ENCODE results near the gene CFHR1. TPM values are rescaled to one million over a fixed set of nuclear protein-coding genes. Genes with fewer than 3 reads are reported as not detected.
"Not testable (repeated sequence)": the region's sequence is repeated elsewhere in the genome, so short reads cannot be mapped to it uniquely, and the experiment has no call there.

Gene CFHR1
- not detected for total RNA-seq

GRCh38 chr1:196819531-196819930 lies at the start of gene CFHR1:
Gene CFHR1, plus strand, starts transcription at chr1:196819731. Its CDS starts 114 bp downstream, at chr1:196819845.
- DNase-seq: not testable (repeated sequence)

- not testable (repeated sequence) for DNase-seq
Measured at GRCh38 chr1:196769823-196770222, 49.7 kb upstream of the CFHR1 start.

GRCh38 chr1:196773713-196774112 lies 45.8 kb upstream of the CFHR1 start:
- no peak for DNase-seq

GRCh38 chr1:196774175-196774574 lies 45.4 kb upstream of the CFHR1 start:
- no peak for DNase-seq

GRCh38 chr1:196774603-196775002 lies 44.9 kb upstream of the CFHR1 start, which contains the start of gene CFHR3:
Gene CFHR3, plus strand, starts transcription at chr1:196774840. Its CDS starts 47 bp downstream, at chr1:196774887.
- no peak for DNase-seq

- DNase-seq: no peak
Measured at GRCh38 chr1:196777603-196778002, 41.9 kb upstream of the CFHR1 start.

- DNase-seq: no peak
Measured at GRCh38 chr1:196779093-196779492, 40.4 kb upstream of the CFHR1 start.

- not testable (repeated sequence) for DNase-seq
Measured at GRCh38 chr1:196791252-196791651, 28.3 kb upstream of the CFHR1 start.

GRCh38 chr1:196794103-196794502 lies 25.4 kb upstream of the CFHR1 start:
- DNase-seq: not testable (repeated sequence)

- no peak for DNase-seq
Measured at GRCh38 chr1:196797891-196798290, 21.6 kb upstream of the CFHR1 start.

- DNase-seq: not testable (repeated sequence)
Measured at GRCh38 chr1:196801920-196802319, 17.6 kb upstream of the CFHR1 start.

- DNase-seq: no peak
Measured at GRCh38 chr1:196808529-196809235, 10.8 kb upstream of the CFHR1 start.

- not testable (repeated sequence) for DNase-seq
Measured at GRCh38 chr1:196817442-196817841, 2.1 kb upstream of the CFHR1 start.

- not testable (repeated sequence) for DNase-seq
Measured at GRCh38 chr1:196827860-196828259, 8.3 kb downstream of the CFHR1 start.

- not testable (repeated sequence) for DNase-seq
Measured at GRCh38 chr1:196849613-196850492, 30.3 kb downstream of the CFHR1 start.

- DNase-seq: no peak
Measured at GRCh38 chr1:196856053-196856452, 36.5 kb downstream of the CFHR1 start.

GRCh38 chr1:196857188-196857587 lies 37.7 kb downstream of the CFHR1 start:
- DNase-seq: no peak

- DNase-seq: no peak
Measured at GRCh38 chr1:196858811-196859210, 39.3 kb downstream of the CFHR1 start.

- no peak for DNase-seq
Measured at GRCh38 chr1:196860323-196860884, 40.9 kb downstream of the CFHR1 start.

GRCh38 chr1:196861429-196861828 lies 41.9 kb downstream of the CFHR1 start:
- no peak for DNase-seq

- DNase-seq: no peak
Measured at GRCh38 chr1:196866974-196867373, 47.4 kb downstream of the CFHR1 start.

GRCh38 chr1:196873385-196873784 lies 53.9 kb downstream of the CFHR1 start:
- no peak for DNase-seq

GRCh38 chr1:196875935-196876334 lies 56.4 kb downstream of the CFHR1 start:
- no peak for DNase-seq
